HUES6 (cell line): ENCODE results near the gene KRT77.

Experiments
- H3K27ac ChIP-seq: 2 replicates; pipeline ENCODE4 v1.7.0; 2013; ENCODE audit warnings: low read depth, mild to moderate bottlenecking, low read length, inconsistent platforms
- H3K27me3 ChIP-seq: 2 replicates; pipeline ENCODE4 v1.6.1; 2013; ENCODE audit warnings: low read length; ENCODE audit not compliant: control insufficient read depth, insufficient read depth
- H3K36me3 ChIP-seq: 2 replicates; pipeline ENCODE4 v1.6.1; 2013; ENCODE audit warnings: low read length; ENCODE audit not compliant: control insufficient read depth, insufficient read depth
- H3K4me1 ChIP-seq: 2 replicates; pipeline ENCODE4 v1.6.1; 2013; ENCODE audit warnings: low read length; ENCODE audit not compliant: control insufficient read depth, insufficient read depth
- H3K4me3 ChIP-seq: 2 replicates; pipeline ENCODE4 v1.5.1; 2013; ENCODE audit warnings: low read depth, low read length
- H3K9ac ChIP-seq: one replicate; pipeline ENCODE4 v1.6.1; 2013; ENCODE audit warnings: mild to moderate bottlenecking, low read length
- H3K9me3 ChIP-seq: 2 replicates; pipeline ENCODE4 v1.6.1; 2013; ENCODE audit warnings: low read depth, low read length; ENCODE audit not compliant: control insufficient read depth, insufficient read depth

KRT77 gene

GRCh38 chr12:52644078-52644415 lies 59.3 kb downstream of the KRT77 start:
- Histone ChIP-seq H3K4me3 (no peak overlapping the region), H3K27ac (no peak overlapping the region), H3K9me3 (no peaks in the 10 kb centered on the region), H3K9ac (no peak overlapping the region), H3K27me3 (peaks cover 10% of the 10 kb centered on the region; the same call in 1 of the 2 replicates), H3K4me1 (no peaks in the 10 kb centered on the region), H3K36me3 (no peaks in the 10 kb centered on the region)

GRCh38 chr12:52643233-52644077 lies 59.9 kb downstream of the KRT77 start:
- Histone ChIP-seq H3K4me3 (no peak overlapping the region), H3K9me3 (no peaks in the 10 kb centered on the region)

GRCh38 chr12:52641468-52641867 lies 61.9 kb downstream of the KRT77 start:
- no peaks in the 10 kb centered on the region for H3K9me3 ChIP-seq
- H3K9ac ChIP-seq: no peak overlapping the region
- H3K27me3 ChIP-seq: peaks cover 10% of the 10 kb centered on the region; the same call in 1 of the 2 replicates
- H3K27ac ChIP-seq: no peak overlapping the region
- no peaks in the 10 kb centered on the region for H3K36me3 ChIP-seq
- no peak overlapping the region for H3K4me3 ChIP-seq
- no peaks in the 10 kb centered on the region for H3K4me1 ChIP-seq

More at GRCh38 chr12:52643233-52644077, 59.9 kb downstream of the KRT77 start:
- Histone ChIP-seq H3K9ac (no peak overlapping the region), H3K27me3 (peaks cover 10% of the 10 kb centered on the region; the same call in 1 of the 2 replicates), H3K36me3 (no peaks in the 10 kb centered on the region), H3K27ac (no peak overlapping the region), H3K4me1 (no peaks in the 10 kb centered on the region)
